HFF-Myc (cell line): ENCODE results near the gene NR2F2.
A peak's percentile ranks its signal among the peaks of the same experiment; 100 is the strongest.

Experiments used
- DNase-seq: peaks from one replicate; pipeline ENCODE4 v3.0.0-alpha.2; 2011; ENCODE audit warnings: low read depth; ENCODE audit errors: extremely low read depth
- H3K4me3 ChIP-seq: replicated peaks from 2 replicates; pipeline ENCODE4 v1.5.1; 2011; ENCODE audit warnings: low read depth, mild to moderate bottlenecking, control low read depth, low read length
- CTCF ChIP-seq: IDR thresholded peaks from 2 replicates; pipeline ENCODE4 v1.5.1; 2012; ENCODE audit warnings: mild to moderate bottlenecking, low read depth, low read length, control low read depth; ENCODE audit errors: missing control alignments

Gene NR2F2

GRCh38 chr15:96331144-96331944, 844 bp downstream of the NR2F2 start:
- no peak for DNase-seq
- no peak for TF ChIP-seq CTCF
- H3K4me3 ChIP-seq = peak overlapping the region; percentile 95

DNA sequence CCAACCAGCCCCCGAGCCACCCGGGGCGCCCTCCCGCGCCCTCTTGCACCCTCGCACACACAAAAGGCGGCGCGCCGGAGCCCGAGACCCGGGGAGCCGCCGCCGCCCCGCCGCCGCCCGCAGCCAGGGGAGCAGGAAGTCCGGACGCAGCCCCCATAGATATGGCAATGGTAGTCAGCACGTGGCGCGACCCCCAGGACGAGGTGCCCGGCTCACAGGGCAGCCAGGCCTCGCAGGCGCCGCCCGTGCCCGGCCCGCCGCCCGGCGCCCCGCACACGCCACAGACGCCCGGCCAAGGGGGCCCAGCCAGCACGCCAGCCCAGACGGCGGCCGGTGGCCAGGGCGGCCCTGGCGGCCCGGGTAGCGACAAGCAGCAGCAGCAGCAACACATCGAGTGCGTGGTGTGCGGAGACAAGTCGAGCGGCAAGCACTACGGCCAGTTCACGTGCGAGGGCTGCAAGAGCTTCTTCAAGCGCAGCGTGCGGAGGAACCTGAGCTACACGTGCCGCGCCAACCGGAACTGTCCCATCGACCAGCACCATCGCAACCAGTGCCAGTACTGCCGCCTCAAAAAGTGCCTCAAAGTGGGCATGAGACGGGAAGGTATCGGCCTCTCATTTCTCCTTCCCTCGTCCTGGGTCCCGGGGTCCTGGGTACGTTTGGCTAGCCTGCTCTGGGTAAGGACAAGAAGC, 1.6 kb downstream of the NR2F2 start:
- peak overlapping the region; percentile 95 for H3K4me3 ChIP-seq
- TF ChIP-seq CTCF = no peak
- no peak for DNase-seq

DNA sequence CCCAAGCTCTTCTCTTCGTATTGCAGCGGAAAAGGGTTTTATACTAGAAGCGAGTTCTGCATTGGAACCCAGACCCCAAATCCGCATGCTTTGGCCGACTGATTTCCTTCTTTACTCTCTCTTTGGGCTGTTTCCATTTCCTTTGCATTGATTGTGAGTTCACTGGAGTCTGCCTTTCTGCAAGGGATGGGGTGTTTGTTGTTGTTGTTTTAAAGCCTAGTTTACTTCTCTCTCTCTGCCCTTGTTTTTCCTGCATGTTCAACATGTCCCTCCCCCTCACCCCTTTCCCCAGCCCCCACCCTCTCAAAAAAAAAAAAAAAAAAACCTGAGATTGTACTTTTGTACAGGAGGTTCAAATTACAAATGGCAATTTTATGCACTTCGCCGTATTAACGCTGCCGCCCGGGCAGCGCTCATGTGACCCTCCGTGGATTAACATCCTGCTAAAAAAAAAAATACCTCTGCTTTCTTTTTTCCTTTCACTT, 2.2 kb downstream of the NR2F2 start:
- no peak for TF ChIP-seq CTCF
- no peak for DNase-seq
- peak overlapping the region; percentile 95 for H3K4me3 ChIP-seq

GRCh38 chr15:96333131-96334016, 2.9 kb downstream of the NR2F2 start:
- no peak for TF ChIP-seq CTCF
- DNase-seq = no peak
- H3K4me3 ChIP-seq = peak overlapping the region; percentile 95

GRCh38 chr15:96334017-96334704, 3.7 kb downstream of the NR2F2 start:
- peak overlapping the region; percentile 95 for H3K4me3 ChIP-seq
- TF ChIP-seq CTCF = no peak
- no peak for DNase-seq

- no peak for DNase-seq
- TF ChIP-seq CTCF = no peak
- H3K4me3 ChIP-seq = peak overlapping the region; percentile 95
These were observed 4.4 kb downstream of the NR2F2 start for GRCh38 chr15:96334705-96335410.
